8988T (cell line): ENCODE results near the gene RBBP7.
A peak's percentile ranks its signal among the peaks of the same experiment; 100 is the strongest.
"Not testable (repeated sequence)": the region's sequence is repeated elsewhere in the genome, so short reads cannot be mapped to it uniquely, and the experiment has no call there.

ENCODE experiments used
- DNase-seq: peaks from one replicate; pipeline ENCODE4 v3.0.0; 2011

The RBBP7 gene

GRCh38 chrX:16856744-16857143 is 13.4 kb downstream of the RBBP7 start:
- no peak for DNase-seq

GRCh38 chrX:16856076-16856404 is 14.1 kb downstream of the RBBP7 start:
- not testable (repeated sequence) for DNase-seq

- no peak for DNase-seq
These were observed 14.6 kb downstream of the RBBP7 start for GRCh38 chrX:16855363-16856075.

- DNase-seq = no peak
These were observed 16.6 kb downstream of the RBBP7 start for GRCh38 chrX:16853537-16853936.

- no peak for DNase-seq
These were observed 17.5 kb downstream of the RBBP7 start for GRCh38 chrX:16852617-16853179.

GRCh38 chrX:16851827-16852226 is 18.3 kb downstream of the RBBP7 start:
- DNase-seq = no peak

- no peak for DNase-seq
These were observed 18.7 kb downstream of the RBBP7 start for GRCh38 chrX:16851421-16851820.

GRCh38 chrX:16848541-16848940 is 21.6 kb downstream of the RBBP7 start:
- DNase-seq = no peak

- DNase-seq = no peak
These were observed 24.5 kb downstream of the RBBP7 start for GRCh38 chrX:16845686-16846085.

- DNase-seq = no peak
These were observed 26.8 kb downstream of the RBBP7 start for GRCh38 chrX:16843208-16843909.

GRCh38 chrX:16842684-16843083 is 27.5 kb downstream of the RBBP7 start:
- DNase-seq = no peak

GRCh38 chrX:16839852-16840460 is 30.2 kb downstream of the RBBP7 start:
- DNase-seq = no peak

GRCh38 chrX:16839219-16839851 is 30.8 kb downstream of the RBBP7 start:
- no peak for DNase-seq

- no peak for DNase-seq
These were observed 31.7 kb downstream of the RBBP7 start for GRCh38 chrX:16838202-16839066.

GRCh38 chrX:16836371-16836770 is 33.8 kb downstream of the RBBP7 start:
- DNase-seq = peak; percentile 31

GRCh38 chrX:16834806-16835205 is 35.4 kb downstream of the RBBP7 start:
- DNase-seq = no peak

GRCh38 chrX:16832301-16832700 is 37.9 kb downstream of the RBBP7 start:
- no peak for DNase-seq

GRCh38 chrX:16828124-16828908 is 41.8 kb downstream of the RBBP7 start:
- DNase-seq = no peak

GRCh38 chrX:16827225-16827624 is 42.9 kb downstream of the RBBP7 start:
- DNase-seq = no peak

GRCh38 chrX:16826207-16826606 is 44.0 kb downstream of the RBBP7 start:
- no peak for DNase-seq

GRCh38 chrX:16825264-16826035 is 44.7 kb downstream of the RBBP7 start:
- DNase-seq = no peak
